SU-DHL-6 (cell line): ENCODE measurements around the gene ZP2.

Experiments
- CTCF ChIP-seq: fragments of 200-600 bp; sonication (generic); IDR thresholded peaks from one replicate; pipeline ENCODE4 v1.5.1; 2017; ENCODE audit warnings: antibody characterized with exemption, mild to moderate bottlenecking, low read length, moderate library complexity; ENCODE audit not compliant: insufficient read depth, poor library complexity, severe bottlenecking
- EZH2phosphoT487 ChIP-seq: fragments of 200-600 bp; sonication (generic), shearing (Covaris generic); conservative IDR thresholded peaks from 2 replicates; pipeline ENCODE4 v1.6.1; 2018; ENCODE audit warnings: mild to moderate bottlenecking, antibody characterized with exemption, low read length, moderate library complexity, mixed read lengths

GRCh38 chr16:21169249-21169981, 42.0 kb downstream of the ZP2 start:
- no peak for TF ChIP-seq EZH2phosphoT487
- TF ChIP-seq CTCF = no peak
